Suppressor macrophage treated with lipopolysaccharide for 4 hours (primary cell): ENCODE measurements around the gene PTPRD.
"Not testable (repeated sequence)": the region's sequence is repeated elsewhere in the genome, so short reads cannot be mapped to it uniquely, and the experiment has no call there.

Experiments
- DNase-seq: peaks from one replicate; pipeline ENCODE4 v3.0.0-alpha.2; 2020

The PTPRD gene

DNA sequence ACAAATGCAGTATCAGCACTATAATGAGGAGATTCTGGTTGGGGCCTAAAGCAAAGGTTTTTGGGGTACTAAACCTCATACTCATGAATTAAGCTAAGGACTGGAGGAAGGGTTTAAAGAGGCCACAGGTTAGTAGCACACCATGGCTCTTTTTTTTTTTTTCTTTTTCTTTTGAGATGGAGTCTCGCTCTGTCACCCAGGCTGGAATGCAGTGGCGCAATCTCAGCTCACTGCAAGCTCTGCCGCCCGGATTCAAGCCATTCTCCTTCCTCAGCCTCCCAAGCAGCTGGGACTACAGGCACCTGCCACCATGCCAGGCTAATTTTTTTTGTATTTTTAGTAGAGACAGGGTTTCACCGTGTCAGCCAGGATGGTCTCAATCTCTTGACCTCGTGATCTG, 1515.5 kb downstream of the PTPRD start:
- not testable (repeated sequence) for DNase-seq

DNA sequence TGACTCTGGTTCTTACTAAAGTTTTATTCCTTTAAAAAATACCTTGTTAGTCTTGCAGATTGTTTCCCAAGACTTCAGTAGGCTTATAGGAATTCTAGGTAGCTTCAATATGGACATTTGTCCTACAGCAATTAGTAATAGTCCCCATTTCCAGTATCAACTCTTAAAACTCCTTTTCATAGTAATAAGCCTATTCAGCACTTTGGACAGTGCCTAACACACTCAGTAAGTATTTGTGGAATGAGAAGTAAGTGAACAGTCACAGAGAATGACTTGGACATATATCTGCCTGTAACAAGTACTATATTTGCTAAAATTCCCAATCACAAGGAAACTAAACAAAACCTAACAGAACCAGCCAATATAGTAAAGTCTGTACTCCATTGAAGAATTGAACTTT, 1521.4 kb downstream of the PTPRD start:
- no peak for DNase-seq

DNA sequence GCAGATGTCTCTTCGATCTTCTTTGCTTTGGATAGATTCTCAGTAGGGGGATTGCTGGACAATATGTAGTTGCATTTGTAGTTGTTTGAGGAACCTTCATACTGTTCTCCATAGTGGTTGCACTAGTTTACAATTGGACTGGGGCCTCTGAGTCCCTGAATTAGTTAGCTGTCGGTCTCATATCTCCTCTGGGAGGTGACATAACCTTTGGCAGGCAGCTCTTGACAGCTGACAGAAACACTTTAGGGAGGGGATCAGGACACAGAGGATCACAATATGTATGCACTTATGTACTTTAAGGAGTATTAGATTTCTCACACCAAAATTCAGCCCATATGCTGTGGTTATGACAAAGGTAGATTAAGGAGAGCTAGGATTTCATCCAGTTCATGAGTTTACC, 1533.3 kb downstream of the PTPRD start:
- DNase-seq, result no peak

DNA sequence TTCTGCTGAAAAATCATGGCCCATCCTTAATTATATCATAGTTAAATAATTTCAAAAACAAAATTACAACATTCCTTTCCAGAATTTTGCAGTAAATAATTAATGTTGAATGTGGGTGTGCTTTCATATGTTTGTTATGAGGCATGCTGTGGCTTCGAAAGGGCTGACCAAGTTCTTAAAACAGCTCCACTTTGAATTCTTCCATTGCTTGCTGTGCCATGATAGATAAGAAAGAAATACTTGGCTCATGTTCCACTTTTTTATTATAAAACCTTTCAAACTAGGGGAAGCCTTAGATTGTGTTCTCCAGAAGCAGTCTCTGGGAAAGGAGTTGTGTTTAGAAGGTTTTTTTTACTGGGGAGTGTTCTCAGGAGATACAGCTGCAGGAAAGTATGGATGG, 1534.5 kb downstream of the PTPRD start:
- no peak for DNase-seq

DNA sequence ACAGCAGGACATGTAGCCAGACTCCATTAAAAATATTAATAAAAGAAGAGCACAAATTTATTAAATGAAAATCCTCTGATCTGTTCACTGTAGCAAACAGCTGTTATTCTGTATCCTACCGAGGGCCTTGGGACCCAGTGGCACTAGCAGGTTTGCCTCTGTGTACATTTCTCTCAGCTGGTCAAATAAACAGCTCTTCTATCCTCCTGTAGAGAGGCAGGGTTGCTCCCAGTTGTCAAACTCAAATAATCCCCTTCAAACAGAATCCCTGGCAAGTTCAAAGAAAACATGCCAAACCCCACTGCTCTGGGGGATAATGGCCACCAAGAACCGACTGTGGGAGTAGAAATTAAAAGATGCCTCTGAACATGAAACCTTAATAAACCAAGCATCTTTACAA, 1551.2 kb downstream of the PTPRD start:
- DNase-seq, result no peak

DNA sequence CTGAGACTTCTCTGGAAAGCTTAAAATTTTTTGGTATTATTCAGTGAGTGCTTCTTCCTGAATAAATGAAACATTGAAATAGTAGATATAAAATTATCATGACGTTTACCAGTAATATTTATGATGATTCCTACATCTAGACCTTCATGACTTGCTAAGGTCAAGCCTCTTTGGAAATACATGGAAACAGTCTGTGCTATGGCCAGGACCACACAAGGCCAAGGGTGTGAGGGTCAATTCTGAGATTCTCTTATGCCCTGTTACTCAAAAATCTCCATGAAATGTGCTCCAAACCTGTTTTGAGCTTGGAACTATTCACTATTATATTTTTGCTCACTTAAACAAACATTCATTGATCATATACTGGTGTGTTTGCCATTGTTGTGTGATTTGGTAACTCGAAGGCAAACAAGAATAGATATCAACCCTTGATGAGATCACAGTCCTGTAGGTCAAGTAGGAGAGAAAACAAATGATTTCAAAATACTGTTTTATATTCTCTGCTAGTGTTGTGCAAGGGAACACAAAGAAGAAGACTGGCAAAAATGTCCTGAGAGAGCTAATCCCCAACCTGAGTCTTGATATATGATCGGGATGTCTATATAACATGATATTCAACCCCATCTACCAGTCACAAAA, 1558.3 kb downstream of the PTPRD start:
- DNase-seq, result no peak

DNA sequence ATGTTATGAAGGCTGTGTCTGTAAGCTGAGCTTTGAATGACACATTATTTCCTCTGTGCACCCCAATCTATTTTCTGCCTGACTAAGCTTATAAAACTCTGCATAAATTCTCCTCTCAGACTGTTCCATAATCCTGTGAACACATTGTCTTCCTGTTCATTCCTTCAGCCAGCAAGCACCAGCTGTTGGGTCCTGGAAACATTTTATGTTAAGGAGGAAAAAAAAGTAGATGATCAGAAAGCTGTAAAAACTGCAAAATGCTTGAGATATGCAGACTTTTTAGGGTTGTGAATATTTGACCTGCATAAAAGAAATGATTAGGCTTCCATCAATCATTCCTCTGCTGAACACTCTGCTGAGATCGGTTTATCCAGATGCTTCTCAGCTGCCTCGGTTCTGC, 1567.2 kb downstream of the PTPRD start:
- DNase-seq, result no peak

DNA sequence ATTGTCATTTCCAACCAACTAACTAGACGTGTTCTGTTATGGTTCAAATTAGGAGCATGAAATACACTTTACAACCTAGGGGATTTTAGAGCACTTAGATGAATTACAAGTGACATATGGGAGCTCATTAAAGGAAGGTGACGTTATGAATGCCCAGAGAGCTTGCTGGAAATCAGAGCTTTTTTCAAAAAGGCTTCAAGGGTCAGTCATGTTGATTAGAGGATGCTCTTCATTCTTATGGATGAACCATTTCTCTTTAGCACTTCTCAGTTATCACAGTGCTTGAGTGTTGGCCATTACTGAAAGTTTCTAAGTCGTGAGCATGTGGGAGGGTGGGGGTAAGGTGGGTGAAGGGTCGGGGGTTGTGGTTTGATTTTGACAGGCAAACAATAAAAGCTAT, 1567.7 kb downstream of the PTPRD start:
- no peak for DNase-seq

DNA sequence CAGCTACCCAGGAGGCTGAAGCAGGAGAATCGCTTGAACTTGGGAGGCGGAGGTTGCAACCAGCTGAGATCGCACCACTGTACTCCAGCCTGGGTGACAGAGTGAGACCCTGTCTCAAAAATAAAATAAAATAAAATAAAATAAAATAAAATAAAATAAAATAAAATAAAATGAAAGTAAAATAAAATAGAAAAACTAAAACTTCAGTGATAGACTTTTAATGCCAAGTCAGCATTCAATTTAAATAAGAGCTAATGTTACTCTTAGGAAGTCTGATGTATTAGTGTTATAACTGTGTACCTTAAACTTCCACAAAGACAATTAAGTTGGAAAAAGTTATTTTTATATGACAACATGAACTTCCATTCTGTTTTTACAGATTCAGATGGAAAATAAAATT, 1569.0 kb downstream of the PTPRD start:
- DNase-seq, result not testable (repeated sequence)

DNA sequence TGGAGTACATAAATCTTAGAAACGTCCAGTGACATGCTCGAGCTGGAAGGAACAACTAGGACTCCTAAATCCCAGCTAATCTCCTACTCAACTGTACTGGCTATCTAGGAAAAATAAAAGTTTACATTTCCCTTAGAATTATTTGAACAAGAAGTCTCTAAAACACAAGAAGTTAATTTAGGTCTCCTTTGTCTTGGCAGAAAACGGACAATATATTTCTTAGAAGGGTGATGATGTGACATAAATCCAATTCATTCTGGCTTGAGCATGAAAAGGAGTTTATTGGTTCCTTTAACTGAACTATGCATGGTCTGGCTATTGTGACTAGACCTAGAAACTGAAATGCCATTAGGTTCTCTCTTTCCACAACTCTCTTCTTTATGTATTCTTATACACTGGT, 1571.0 kb downstream of the PTPRD start:
- DNase-seq, result no peak

DNA sequence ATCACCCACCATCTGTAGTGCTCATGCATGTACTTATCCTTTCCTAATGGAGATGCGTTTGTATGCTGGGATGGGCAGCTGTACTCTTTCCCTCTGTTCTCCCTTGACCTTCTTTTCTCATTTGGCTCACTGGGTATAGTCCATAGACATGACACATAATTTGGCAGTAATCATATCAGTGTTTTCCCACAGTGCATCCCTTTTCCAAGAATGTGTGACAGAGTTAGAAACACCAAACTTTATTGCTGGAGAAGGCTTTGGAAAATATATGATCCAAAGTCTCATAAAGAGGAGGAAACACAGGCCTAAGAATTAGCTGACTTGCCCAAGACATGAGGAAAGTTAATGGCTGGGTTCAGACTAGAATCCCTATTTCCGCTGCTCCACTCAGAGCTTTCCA, 1579.8 kb downstream of the PTPRD start:
- DNase-seq, result no peak

DNA sequence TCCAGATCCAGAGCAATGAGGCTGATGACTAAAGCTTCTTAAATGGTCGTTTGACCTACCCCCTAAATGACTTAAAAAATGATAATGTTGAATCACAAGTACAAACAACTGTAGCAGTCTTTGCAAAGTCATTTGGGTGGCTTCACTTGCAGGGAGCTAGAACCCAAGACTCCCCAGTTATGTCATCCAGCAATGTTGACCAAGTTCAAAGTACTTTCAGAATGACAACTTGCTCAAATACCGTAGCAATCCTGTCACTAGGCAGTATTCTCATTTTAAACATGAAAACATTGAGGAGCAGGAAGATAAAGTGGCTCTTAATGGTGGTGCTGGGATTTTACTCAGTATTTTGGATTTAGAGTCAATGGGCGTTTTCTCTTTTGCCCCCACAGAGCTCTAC, 1596.2 kb downstream of the PTPRD start:
- no peak for DNase-seq

DNA sequence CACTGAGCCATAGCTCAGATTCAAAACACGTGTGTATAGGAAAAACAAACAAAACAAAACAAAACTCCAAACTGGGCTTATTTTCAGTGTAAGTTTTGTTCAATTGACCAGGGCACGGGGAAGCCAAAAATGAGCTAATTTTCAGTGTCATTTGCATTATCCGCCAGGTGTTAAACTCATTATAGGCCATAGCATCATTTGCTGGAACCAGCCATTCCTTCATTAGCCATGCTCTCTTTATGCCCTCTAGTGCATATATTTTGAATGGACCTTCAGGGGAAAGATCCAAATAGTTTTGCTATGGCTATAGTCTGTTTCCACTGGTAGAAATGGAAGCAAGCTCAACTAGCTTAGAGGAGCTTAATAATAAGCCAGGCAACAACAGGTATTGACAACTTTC, 1608.0 kb downstream of the PTPRD start:
- no peak for DNase-seq

DNA sequence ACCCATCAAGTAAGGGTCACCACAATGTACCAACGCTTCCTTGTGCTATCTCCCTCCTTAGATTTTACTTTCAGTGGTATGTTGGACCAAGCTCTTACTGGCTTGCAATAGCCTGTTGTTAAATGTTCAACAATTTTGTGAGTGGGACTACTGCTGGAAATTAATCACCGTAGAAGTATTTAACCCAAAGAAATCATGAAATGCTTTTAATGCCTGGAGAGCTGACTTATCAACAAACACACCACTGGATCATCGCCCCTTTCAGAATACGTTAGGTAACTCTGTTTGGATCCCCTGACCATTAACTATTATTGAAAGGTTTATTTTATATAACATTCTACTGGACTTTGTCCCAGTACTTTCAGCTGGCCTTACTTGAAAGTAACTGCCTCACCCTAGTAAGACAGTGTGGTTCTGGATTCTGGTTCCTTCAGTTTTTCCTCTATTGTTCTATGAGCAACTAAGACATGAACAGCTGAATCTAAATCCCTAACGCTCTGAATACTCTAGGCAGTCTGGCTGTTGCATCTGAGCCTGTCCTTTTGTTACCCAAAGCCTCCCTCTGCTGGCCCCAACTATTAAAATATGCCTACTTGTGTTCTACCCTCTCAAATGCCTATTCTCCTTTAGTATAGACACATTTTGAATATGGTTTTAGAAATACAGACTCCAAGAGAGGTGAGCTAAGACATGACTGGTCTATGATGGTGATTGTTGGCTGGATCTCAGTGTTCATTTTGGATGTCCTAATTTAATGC, 1609.8 kb downstream of the PTPRD start:
- no peak for DNase-seq

DNA sequence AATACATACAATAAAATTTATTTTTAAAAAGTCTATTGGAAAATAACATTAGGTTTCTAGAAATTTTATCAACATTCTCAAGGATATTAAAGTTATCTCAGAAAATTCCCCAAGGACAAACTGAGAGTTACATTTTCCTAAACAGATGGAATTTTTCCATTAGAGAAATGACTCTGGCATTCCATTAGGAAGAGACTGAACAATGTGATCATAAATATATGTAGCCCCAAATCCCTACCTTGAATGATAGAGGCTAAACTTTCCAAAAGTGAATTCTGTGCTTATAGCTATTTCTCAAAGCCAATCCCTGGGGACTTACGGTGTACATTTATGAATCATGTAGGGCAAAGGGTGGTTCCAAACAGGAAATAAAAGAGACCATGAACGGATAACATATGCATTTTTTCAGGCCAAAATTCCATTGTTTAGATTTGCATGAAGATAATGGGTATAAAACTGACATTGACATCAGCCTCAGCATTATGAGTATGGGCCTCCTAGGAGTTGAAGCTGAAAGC, 1632.2 kb downstream of the PTPRD start:
- DNase-seq, result no peak

DNA sequence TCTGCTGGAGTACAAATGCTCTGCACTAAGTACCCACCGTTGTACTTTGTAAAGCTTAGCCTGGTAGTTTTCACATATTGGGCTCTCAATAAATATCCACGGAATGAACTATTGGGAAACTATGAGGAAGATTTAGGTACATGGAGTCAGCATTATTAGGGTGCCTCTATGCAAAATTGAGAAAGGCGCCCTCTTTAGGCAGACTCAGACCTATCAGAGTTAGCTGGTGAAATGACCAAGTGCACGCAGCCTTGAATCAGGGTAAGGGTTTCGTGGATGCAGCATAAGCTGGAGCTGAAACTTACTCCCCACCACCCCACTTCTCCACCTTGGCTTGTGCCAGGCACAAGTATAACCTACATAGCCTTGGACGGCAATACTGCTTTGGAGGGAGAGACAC, 1634.5 kb downstream of the PTPRD start:
- DNase-seq, result no peak

DNA sequence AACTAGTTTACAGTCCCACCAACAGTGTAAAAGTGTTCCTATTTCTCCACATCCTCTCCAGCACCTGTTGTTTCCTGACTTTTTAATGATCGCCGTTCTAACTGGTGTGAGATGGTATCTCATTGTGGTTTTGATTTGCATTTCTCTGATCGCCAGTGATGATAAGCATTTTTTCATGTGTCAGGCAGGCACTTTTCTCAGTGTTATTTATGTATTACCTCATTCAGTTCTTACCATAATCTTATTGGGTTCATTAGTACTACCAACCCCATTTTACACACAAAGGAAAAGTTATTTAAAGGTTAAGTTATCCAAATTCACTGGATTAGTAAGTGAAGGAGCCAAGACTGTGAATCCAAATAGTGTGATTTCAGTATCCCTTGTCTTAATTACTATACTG, 1644.5 kb downstream of the PTPRD start:
- DNase-seq, result not testable (repeated sequence)

DNA sequence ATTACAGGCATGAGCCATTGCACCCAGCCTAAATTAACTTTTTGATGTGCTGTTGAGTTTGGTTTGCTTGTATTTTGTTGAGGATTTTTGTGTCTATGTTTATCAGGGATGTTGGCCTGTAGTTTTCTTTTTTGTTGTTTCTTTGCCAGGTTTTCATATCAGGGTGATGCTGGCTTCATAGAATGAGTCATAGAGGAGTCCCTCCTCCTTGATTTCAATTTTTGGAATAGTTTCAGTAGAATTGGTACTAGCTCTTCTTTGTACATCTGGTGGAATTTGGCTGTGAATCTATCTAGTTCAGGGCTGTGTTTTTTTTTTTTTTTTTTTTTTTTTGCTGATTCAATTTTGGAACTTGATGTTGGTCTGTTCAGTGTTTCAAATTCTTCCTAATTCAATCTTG, 1648.9 kb downstream of the PTPRD start:
- DNase-seq, result no peak

DNA sequence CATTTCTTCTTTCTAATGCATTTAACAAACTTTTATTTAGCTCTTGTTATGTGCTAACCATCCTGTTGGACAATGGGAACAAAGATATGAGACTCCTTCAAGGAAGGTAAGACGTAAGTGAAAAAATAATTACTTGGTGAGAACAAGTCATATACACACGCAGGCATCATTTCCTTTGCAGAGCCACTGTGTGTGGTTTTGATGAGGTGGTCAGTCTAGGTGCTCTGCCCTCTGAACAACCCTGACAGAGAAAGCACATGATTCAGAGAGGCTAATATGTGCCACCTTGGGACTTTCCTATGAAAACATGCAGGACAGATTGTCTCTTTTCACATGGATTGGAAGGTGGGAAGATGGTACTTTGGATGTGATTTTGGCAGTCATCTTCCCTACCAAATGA, 1650.7 kb downstream of the PTPRD start:
- DNase-seq, result no peak

DNA sequence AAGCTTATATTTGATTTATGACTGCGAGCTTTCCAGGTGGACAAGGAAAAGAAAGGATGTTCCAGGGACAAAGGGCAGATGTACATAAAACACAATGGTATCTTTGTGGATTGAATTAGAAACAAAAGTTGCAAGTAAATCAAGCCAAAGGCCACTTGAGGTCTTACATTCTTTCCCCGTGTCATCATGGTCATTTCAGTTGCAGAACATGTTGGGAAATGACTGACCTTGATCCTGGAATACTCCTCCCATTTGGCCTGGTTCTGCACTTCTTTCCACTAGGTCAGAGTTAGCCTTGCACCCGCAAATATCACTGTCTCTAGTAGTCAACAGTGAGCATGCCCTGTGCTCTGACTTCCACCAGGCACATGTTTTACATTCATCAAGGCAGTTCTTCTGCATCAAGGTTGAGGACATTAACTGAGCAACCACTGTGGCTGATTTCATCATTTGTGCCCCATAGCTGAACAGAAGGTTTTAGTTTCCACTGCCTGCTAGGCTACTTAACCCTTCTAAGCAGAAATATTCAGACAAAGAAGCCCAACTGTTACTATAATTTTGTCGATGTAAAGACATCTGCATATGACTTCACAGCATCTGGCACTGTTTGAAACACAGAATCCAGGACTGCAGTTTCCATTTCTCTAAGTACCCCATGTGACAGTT, 1651.5 kb downstream of the PTPRD start:
- DNase-seq, result no peak

DNA sequence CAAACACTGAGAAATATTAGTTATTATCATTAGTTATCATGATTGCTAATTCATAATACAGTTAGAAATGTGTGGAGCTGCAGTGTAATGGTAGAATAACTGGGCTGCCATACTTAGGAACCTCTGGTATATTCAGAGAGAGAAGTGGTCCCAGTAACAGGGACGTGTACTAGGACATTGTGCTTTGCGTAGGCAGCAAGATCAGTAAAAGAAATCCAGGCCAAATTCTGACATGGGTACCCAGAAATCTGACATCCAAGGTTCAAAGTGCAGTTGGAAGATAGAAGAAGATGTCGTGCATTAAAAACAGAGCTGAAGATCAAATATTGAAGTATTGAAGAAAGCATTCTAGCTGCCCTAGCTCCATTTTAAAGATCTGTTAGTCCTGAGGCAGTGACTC, 1652.5 kb downstream of the PTPRD start:
- no peak for DNase-seq

DNA sequence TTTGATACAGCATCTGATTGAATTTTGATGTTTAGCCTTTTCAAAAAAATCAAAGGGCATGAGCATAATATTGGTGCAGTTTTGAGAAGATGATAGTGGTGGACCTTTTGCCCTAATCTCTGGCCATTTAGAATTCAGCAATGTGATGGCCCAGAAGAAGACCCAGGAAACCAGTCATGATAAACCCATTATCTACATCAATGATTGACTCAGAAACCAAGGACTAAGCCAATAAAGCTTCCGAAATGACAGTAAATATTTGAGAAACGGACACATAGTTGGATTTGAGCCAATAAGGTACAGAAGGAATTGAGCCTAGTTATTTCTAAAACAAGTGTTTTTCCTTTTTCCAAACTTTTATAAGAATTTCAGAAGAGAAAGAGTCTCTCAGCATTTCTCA, 1654.4 kb downstream of the PTPRD start:
- DNase-seq, result no peak

DNA sequence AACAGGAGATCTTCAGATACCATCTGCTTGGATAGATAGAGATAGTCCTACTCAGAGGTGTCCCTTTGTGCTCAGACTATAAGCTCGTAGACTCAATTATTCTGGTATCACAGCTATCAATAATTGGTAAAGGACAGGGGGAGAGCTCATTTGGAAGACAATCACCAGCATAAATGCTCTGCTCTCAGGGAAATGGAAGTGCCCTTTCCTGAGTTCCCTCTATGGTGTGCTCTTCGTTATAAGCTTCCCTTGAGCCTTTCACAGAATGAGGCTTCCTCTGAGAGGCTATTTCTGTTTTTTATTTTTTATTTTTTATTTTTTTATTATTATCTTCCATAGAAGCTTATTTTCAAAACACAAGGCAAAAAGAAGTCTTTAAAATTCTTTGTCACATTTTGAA, 1657.5 kb downstream of the PTPRD start:
- no peak for DNase-seq

DNA sequence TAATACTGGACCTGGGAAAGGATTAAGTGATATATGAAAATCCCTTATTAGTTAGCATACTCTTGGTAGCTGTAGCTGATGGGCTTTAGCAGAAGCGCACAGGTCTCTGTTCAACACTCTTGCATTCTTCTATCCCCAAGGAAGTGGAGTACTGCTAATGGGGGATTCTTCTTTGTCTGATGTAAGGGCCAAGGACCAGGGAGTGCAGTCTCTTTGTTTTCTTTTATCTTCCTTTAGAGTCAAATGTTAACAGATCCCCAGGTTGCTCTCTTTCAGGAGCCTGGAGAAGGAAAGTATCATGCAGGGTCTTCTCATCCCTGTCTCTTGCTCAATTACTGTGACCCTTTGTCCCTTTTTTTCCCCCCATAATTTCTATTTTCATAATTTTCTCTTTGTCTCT, 1666.3 kb downstream of the PTPRD start:
- no peak for DNase-seq
